Stimulated activated CD4-positive, alpha-beta T cell treated with anti-CD3 and anti-CD28 coated beads, Interleukin-4, amount 100 ng/mL, for 48 hours (primary cell): ENCODE data around the gene LUC7L3.
"Not testable (repeated sequence)": the region's sequence is repeated elsewhere in the genome, so short reads cannot be mapped to it uniquely, and the experiment has no call there.

ENCODE experiments used
- DNase-seq, 2 donors: peaks; one replicate each; pipeline ENCODE4 v3.0.0-alpha.2; 2020; ENCODE audit warnings: low read depth in 2 of 2

Gene LUC7L3

GRCh38 chr17:50785946-50786570, 66.7 kb downstream of the LUC7L3 start:
- no peak for DNase-seq

DNA sequence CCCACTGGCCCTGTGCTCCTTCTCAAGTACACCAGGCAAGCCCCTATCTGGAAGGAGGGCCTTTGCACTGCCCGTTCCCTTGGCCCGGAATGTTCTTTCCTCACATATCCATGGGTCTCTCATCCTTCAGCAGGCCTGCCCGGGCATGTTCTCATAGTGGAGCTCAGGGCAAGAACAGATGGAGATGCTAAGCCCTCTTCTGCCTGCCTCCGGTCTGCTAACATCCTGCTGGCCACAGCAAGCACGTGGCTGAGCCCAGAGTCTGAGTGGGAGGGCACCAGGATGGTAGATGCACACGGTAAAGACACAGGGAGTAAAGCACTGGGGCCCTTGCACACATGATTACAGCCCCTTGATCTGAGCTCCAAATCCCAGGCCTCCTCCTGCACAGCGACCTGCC, 67.7 kb downstream of the LUC7L3 start:
- DNase-seq: no peak

DNA sequence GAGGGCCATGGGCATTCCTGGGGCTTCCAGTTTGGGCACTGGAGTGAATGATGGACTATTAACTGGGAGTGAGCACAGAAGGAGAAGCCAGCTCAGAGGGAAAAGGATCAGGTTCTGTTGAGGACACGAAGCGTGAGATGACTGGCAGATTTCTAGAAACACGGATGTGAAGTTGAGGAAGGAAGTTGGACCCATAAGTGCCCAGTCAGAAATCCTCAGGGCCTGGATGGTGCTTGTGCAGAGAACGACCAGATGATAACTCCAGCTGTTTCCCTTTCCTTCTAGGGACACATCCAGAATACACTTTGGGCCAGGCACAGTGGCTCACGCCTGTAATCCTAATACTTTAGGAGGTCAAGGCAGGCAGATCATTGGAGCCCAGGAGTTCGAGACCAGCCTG, 71.2 kb downstream of the LUC7L3 start:
- DNase-seq: no peak

- DNase-seq: no peak
Measured at GRCh38 chr17:50792132-50792531, 72.7 kb downstream of the LUC7L3 start.

- no peak for DNase-seq
Measured at GRCh38 chr17:50793007-50793406, 73.6 kb downstream of the LUC7L3 start.

DNA sequence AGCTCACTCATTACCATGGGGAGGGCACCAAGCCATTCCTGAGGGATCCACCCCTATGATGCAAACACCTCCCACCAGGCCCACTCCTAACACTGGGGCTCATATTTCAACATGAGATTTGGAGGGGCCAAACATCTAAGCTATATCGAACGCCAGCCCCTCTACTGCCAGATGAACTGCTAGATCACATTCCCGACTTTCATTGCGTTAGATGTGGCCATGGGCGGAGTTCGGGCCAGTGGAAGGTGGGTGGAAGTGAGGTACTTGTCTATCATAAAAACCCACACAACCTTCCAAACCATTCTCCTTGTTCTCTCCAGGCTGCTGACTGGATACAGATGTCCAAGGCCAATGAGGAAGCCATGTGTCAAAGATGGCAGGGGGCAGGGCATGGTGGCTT, 75.0 kb downstream of the LUC7L3 start:
- DNase-seq: no peak

DNA sequence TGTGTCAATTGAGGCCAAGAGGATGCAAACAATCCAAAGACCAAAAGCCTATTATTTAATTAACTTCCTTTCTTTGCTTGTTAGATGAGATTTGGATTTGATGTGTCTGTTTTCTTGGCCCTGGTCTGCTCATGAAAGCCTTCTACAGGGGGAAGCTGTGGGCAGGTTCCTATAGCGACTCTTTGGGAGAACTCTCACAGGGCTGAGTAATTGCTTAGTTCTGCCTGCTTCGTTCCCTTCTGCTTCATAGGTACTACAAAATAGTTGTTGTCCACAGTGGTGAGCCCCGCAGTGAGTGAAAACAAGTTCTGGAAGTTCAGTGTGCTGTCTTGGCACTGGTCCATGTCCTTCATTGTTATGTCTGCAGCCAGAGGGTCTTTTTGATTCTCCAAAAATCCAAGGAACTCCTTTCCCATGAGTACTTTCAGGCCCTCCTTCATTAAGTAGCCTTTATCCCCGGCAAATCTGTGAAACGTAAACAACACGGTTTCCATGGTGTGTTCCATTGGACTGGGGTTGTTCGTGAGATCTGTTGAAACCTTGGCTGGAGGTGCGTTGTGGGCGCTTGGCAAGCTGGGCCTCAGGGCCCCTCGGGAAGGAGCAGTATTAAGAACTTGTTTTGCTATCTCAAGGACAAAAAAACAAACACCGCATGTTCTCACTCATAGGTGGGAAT, 77.9 kb downstream of the LUC7L3 start:
- no peak for DNase-seq

GRCh38 chr17:50798424-50799288, 79.3 kb downstream of the LUC7L3 start:
- no peak for DNase-seq

GRCh38 chr17:50799582-50799981, 80.2 kb downstream of the LUC7L3 start:
- no peak for DNase-seq

- DNase-seq: no peak
Measured at GRCh38 chr17:50800196-50800700, 80.8 kb downstream of the LUC7L3 start.

DNA sequence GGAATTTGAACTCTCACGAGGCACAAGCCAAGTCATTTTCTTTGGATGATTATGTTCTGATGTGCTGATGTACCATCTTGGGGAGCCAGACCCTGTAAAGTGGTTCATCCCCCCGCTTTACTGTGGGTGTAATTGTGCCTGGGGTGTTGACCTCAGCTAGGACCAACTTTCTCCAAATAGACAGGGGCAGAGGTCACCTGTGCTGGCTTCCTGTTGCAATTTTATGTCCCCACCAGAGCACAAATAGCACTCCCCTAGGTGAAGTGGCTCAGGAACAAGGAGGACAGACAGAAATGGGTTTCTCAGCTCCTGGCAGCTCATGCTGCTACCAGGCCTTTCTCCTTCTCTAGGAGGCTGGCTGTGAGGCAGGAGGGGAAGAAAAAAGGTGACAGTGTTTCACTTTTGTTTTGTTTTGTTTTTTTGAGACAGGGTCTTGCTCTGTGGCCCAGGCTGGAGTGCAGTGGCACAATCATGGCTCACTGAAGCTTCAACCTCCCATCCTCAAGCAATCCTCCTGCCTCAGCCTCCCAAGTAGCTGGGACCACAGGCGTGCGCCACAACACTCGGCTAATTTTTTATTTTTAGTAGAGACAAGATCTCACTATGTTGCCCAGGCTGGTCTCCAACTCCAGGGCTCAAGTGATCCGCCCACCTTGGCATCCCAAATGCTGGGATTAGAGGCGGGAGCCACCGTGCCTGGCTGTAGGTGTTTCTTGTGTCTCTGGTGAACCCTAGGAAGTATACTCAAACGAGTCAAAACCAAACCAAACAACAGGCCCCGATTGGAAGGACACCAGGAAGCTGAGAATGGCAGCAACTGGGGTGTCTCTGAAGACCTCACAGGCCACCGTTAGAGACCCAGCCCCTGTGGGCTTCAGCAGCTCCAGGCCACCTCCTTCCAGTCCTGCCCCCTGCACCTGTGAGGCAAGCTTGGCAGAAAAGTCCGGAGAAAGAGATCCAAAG, 83.5 kb downstream of the LUC7L3 start:
- no peak for DNase-seq

GRCh38 chr17:50803676-50804075, 84.3 kb downstream of the LUC7L3 start:
- no peak for DNase-seq

- not testable (repeated sequence) for DNase-seq
Measured at GRCh38 chr17:50804749-50805475, 85.5 kb downstream of the LUC7L3 start.

DNA sequence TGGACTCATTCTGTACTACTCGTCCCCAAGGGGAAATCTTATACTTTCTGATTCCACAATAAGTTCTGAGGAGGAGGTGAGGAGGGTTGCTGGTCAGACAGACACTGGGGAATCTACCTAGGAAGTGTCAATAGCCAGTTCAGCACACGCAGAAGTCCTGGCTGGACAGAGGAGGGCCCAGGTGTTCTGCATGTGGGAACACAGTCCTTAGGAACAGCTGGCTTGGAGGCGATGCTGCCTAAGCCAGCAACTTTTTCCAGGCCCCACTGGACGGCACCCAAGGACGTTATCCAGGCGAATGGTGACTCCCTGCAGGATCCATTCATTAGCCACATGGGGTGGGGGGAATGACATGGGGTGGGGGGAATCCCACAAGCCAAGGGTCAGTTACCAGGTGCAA, 86.1 kb downstream of the LUC7L3 start:
- no peak for DNase-seq
